ENCODE measurements around the gene COA1.
"Not testable (repeated sequence)": the region's sequence is repeated elsewhere in the genome, so short reads cannot be mapped to it uniquely, and the experiment has no call there.

The COA1 gene, protein sequence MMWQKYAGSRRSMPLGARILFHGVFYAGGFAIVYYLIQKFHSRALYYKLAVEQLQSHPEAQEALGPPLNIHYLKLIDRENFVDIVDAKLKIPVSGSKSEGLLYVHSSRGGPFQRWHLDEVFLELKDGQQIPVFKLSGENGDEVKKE

DNA sequence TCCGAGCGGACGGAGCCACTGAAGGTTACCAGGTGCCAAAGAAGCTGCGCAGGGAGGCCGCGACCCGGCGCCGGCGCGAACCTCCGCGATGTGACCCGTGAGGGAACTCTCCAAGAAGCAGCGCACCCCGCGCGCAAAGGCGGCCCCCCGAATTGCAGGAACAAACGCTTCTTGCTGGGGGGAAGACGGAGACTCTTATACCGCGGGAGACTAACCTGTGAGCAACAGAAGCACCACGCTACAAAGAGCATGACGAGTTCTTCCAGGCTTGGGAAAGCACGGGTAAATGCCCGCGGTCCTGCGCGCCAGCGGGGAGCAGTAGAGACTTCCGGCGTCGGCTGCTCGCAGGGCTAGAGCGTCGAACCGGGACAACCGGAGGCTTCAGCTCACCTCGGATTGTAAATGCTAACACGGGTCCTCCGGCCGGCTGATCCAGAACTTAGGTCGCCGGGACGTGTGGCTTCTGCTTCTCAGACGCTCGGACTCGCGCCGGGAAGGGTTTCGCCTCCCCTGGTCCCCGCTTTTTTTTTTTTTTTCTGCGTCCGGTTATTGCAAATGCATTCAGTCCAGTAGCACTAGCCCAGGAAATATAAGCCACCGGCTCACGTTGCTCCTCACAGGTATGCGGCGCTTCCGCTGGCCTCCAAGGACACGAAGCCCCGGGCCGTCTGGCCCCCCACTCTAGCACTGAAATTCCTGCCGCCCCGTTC, at the start of gene COA1:
Gene COA1, minus strand, starts transcription at position 310 of the 710 bp plus-strand sequence. CDS start 80,909 bp downstream, outside the sequence.
- peak; percentile 67 to 86 (median 74) for DNase-seq

DNA sequence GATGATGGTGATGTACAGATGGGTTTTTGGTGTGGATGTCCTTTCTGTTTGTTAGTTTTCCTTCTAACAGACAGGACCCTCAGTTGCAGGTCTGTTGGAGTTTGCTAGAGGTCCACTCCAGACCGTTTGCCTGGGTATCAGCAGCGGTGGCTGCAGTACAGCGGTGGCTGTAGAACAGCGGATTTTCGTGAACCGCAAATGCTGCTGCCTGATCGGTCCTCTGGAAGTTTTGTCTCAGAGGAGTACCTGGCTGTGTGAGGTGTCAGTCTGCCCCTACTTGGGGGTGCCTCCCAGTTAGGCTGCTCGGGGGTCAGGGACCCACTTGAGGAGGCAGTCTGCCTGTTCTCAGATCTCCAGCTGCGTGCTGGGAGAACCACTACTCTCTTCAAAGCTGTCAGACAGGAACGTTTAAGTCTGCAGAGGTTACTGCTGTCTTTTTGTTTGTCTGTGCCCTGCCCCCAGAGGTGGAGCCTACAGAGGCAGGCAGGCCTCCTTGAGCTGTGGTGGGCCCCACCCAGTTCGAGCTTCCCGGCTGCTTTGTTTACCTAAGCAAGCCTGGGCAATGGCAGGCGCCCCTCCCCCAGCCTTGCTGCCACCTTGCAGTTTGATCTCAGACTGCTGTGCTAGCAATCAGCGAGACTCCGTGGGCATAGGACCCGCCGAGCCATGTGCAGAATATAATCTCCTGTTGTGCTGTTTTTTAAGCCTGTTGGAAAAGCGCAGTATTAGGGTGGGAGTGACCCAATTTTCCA, 49.1 kb upstream of the COA1 start:
- not testable (repeated sequence) for DNase-seq

DNA sequence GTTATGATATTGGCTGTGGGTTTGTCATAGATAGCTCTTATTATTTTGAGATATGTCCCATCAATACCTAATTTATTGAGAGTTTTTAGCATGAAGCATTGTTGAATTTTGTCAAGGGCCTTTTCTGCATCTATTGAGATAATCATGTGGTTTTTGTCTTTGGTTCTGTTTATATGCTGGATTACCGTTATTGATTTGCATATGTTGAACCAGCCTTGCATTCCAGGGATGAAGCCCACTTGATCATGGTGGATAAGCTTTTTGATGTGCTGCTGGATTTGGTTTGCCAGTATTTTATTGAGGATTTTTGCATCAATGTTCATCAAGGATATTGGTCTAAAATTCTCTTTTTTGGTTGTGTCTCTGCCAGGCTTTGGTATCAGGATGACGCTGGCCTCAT, 45.9 kb upstream of the COA1 start:
- not testable (repeated sequence) for DNase-seq

DNA sequence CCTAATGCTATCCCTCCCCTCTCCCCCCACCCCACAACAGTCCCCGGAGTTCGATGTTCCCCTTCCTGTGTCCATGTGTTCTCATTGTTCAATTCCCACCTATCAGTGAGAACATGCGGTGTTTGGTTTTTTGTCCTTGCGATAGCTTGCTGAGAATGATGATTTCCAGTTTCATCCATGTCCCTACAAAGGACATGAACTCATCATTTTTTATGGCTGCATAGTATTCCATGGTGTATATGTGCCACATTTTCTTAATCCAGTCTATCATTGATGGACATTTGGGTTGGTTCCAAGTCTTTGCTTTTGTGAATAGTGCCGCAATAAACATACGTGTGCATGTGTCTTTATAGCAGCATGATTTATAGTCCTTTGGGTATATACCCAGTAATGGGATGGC, 43.9 kb upstream of the COA1 start:
- not testable (repeated sequence) for DNase-seq

DNA sequence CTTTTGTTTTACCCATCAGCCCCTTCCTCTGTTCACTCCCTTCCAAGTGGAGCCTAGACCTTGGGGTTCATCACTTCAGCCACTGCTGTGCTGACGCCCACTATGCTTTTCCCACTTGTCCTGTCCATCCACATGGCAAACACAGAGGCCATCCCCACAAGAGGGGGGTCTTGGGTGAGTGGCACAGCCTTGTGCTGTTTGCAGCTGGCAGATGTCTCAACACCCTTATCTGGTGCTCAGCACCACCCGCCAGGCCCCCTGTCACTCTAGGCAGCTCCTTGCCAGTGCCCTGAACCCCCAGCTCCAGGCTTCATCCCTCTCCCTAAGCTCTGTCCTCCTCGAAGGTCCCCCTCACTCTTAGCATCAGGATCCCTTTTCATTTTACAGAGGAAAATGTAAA, 42.2 kb upstream of the COA1 start:
- no peak for DNase-seq

DNA sequence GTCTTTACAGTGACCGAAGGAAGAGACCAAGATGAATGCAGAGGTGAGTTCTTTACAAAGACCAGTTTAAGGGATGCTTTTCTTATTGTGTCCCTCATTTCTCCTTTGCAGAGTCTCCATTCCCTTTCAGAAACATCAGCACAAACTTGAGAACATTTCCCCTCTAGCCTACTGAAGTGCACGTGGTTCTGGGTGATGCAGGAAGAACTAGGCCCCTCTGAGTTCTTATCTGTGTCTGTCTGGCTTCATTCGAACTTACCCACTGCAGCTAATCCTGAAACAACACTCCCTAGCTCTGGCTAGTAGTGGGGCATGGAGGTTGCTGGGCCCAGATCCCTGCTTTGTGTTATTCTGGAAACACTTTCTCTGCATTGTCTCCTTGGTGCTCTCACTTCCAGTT, 41.8 kb upstream of the COA1 start:
- no peak for DNase-seq

DNA sequence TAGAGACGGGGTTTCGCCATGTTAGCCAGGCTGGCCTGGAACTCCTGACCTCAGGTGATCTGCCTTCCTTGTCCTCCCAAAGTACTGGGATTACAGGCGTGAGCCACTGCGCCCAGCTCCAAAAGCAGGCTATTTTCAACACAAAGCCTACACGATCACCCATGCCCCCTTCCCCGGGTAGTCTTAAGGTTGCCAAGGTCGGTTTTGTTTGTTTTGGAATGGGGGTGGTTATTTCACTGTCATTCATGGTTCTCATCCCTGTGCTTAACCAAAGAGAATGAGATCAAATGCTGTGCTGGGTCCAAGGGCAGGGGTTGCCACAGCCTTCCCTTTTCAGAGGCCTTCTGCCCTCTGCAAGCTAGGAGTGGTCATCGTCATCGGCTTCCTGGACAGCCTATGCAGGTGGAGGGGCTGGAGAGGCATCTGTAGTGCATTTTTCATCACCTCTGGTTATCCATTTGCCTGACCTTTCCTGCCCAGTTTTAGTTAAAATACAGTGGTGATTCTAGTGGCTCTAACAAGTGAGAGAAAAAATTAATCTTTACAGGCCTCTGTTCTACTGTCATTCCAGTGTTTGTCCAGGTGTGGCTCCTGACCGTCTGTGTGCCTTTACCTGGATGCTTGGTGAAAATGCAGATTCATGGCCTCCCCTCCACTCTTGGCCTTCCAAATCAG, 40.6 kb upstream of the COA1 start:
- no peak for DNase-seq

DNA sequence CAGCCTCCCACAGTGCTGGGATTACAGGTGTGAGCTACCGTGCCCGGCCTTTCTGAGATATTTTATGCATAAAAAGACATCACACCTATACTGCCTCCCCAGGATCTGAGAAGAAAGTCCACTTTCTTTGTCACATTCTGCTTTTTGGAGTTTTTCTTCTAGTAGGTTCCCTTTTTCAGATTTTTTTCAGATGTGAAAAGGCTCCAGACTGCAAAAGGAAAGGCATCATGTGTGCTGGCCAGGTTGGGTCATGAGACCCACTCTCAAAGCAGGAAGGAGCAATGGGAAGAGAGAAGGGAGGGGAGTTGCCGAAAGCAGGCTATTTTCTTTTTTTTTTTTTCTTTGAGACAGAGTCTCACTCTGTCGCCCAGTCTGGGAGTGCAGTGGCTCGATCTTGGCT, 40.0 kb upstream of the COA1 start:
- DNase-seq: no peak

DNA sequence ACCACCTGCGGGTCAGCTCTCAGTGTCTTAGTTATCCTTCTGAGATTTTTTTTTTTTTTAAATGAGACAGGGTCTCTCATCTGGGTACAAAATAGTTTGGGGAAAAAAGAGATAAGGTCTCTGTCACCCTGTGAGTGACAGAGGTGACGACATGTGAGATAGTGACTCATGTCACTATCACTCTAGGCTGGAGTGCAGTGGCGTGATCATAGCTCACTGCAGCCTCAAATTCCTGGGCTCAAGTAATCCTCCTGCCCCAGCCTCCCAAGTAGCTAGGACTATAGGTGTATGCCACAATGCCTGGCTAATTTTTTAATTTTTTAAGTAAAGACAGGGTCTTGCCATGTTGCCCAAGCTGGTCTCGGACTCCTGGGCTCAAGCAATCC, 39.6 kb upstream of the COA1 start:
- DNase-seq: no peak

DNA sequence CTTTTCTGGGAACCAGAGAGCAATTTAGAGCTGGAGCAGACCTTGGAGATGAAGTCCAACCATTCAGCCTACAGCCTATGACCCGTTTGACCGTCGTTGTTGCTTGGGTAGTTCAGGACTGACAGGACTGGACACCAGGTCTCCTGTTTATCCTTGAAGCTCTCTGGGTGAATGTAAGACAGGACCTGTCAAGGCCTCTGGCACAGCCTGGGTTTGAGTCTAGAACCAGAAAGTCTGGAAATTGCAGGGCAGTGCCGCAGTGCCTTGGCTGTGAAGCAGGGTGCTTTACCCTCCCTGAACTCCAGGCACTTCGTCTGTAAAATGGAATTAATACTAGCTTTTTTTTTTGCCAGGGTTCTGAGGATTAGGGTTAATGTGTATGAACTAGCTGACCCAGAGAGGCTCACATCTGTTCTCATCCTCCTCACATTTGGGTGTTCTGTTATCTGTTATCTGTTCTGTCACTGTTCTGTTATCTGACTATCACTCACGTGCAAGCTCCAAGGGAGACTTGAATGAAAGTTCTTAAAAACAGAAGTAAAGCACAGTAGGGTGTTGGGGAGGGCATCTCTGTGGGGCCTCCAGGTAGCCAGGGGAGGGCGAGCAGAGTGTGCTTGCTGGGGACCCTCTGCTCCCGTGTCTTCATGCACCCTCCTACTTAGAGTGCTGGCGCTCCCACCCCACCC, 39.0 kb upstream of the COA1 start:
- no peak for DNase-seq

DNA sequence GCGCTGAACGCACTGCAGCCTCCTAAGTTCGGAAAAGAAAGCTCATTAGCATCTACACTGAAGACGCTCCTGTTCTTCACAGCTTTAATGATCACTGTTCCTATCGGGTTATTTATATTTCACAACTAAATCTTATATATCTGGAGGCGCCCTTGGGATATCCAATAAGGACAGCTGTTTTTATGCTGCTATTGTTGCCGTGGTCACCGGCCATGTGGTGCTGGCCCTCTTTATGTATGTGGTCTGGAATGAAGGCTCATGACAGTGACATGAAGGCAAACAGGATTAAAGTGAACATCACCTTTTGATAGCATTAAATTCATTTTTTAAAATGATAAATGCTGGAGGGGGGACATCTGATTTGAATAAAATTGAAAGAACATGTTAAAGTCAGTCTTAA, 38.0 kb upstream of the COA1 start:
- DNase-seq: no peak

DNA sequence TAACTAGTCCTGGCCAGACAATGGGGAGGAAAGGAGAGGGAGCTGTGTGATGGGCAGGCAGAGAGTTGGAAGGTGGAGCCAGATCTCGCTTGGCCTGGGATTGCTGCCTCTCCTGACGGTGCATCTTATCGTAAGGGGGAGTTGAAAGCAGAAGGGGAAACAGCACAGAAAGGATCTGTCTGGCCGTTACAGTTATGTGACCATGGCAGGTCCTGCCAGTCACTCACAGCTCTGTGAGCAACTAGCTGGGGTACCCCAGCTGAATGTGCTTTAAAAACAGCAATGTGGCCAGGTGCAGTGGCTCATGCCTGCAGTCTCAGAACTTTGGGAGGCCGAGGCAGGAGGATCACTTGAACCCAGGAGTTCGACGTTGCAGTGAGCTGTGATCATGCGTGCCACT, 37.2 kb upstream of the COA1 start:
- no peak for DNase-seq

DNA sequence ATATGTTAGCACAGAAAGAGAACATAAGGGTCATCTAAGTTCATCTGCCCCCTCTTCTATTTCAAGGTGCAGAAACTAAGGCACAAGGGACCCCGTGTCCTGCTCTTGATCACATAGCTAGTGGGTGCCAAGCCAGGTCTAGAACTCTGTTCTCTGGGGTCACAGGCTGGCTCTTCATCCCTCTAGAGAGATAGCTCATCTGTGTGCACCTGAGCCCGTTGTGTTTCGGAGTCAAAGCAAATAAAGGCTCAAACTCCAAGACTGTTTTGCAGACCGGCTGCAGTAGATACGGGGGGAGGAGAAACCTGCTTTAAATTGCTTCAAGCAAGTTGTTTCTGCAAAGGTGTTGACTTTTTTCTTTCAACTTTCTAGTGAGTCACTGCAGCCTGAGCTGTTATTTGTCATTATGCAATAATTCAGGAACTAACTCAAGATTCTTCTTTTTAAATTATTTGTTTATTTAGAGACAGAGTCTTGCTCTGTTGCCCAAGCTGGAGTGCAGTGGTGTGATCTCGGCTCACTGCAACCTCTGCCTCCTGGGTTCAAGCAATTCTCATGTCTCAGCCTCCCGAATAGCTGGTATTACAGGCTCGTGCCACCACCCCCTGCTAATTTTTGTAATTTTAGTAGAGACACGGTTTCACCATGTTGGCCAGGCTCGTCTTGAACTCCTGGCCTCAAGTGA, 35.6 kb upstream of the COA1 start:
- no peak for DNase-seq

DNA sequence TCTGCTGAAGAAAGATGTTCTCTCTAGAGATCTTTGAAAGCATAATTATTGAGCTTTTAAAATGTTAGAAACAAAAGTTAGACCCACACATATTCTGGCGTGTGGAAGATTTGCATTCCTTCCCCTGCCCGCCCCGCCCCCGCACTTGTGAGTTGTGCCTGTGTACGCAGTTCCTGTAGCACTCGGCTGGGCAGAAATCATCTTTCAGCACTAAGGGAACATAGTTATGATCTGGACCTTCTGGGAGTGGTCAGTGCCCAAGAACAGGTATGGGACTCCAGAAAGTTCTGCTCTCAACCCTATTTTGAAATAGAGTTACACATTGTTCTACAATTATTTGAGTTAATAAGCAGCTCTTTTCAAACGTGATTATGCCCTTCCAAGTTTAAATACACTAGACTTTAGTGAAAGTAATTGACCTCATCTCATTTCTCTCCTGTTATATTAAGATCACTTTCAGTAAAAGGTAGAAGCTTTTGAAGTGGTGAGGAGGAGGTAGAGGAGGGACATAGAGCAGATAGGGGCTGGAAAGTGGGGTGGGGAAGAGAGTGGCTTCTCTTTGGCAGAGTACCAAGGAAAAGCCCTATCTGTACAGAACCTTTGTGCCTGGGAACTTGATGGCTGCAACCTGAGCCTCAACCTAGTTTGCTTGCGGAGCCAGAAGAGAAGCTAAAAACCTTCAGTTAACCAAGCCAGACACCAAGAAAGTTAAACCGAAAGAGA, 34.9 kb upstream of the COA1 start:
- peak in 2 of 6 experiments; percentile 2 to 10 for DNase-seq

DNA sequence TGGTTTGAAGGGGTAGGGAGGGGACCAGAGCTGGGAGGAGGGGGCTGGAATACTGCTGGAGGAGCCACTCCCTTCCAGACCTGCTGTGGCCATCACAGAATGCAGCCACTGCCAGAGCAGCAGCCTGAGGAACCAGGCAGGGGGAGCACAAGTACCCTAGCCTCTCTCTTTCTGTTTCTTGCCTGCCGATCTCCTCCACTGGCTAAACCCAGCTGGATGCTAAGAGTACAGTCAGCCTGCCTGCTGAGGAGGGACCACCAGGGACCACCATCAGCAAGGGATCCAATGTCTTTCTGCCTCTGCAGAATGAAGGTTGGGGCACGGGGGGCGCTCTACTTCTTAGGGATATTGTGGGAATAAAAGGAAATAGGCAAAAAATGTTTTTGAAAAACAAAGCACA, 33.9 kb upstream of the COA1 start:
- DNase-seq: no peak

DNA sequence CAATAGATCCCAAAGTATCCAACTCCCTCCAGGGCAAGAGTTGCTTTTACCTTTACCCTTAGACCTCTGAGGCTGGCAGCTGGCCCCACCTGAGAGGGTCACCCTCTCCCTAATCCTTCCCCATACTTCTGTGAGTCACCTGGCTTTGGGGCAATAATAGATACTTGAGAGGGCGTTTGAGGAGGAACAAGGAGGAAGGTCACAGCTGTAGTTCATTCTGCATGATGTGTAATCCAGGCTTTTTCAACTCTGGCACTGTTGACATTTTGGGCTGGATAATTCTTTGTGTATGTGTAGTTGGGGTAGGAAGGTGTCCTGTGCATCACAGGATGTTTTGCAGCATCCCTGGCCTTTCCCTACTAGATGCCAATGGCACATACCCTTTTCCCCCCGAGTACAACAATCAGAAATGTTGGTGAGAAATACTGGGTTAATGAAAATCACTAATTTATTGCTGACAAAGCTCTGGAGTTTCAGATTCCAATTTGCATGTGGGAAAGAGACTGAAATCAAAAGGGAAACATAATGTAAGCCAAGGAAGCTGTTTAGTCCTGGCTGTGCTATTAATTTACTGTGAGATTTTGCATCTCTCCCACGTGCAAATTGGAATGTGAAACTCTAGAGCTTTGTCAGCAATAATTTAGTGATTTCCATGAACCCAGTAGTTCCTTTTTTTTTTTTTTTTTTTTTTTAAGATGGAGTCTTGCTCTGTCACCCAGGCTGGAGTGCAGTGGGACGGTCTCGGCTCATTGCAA, 32.8 kb upstream of the COA1 start:
- no peak for DNase-seq

DNA sequence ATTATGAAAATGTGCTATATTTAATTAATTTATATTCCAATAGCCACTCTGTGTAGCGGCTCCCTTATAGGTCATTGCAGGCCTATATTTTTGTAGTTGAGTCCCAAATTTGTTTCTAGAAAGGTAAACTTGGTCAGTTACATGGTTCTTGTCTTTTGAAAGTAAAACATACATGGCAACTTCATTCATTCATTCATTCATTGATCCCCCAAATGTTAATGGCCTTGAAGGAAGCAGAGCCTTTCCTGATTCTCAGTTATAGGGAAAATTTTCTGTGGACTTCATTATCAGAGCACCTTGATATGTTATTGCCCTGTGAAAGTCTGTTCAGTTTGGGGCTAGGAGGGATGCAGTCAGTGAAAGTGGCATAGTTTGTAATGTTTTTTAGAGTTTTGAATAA, 32.1 kb upstream of the COA1 start:
- no peak for DNase-seq

DNA sequence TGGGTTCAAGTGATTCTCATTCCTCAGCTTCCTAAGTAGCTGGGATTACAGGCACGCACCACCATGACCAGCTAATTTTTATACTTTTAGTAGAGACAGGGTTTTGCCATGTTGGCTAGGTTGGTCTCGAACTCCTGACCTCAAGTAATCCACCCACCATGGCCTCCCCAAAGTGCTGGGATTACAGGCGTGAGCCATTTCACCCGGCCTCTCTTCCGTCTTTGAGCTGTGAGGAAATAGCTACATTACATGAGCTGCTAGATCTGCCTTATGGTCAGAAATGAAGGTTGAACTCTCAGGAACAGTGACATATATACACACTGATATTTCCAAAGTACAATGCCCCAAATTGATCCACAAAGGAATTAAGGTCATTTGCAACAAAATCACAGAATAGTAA, 31.5 kb upstream of the COA1 start:
- no peak for DNase-seq

DNA sequence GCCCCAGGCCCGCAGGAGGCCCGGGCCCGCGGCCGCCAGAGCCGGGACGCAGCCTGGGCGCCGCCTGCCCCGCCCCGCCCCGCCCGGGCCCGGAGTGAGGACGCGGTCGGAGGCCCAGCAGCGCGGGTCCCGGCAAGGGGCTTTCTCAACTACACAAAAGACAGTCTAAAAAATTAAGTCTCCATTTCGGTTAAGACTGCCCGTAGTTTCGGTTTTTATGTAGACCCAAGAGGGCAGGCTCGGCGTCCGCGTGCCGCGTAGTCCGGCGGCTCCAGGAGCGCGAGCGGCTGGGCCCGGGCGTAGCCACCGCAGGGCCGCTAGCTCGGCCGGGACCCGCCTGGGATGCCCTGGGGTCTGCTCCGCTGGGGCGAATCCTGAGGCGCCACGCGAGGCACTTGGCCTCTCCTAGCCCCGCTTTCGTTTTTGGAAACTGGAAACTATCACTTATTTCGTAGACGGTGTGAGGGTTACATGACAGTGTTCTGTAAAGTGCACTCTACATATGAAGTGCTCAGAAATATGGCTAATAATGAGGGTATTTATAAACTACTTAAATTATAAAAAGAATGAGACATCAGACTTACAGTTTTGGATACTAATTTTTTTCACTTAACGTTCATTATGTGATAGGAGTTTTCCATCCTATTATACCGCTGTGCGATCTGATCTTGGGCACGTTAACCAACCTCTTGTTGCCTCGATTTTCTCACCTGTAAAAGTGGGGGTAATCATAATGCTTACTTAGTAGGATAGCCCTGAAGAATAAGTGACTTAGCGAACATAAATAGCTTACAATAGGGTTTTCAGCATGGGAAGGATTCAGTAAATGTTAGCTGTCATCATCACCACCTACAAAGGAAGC, 29.7 kb upstream of the COA1 start:
- DNase-seq: peak; percentile 30 to 70 (median 52)

Data from stimulated activated naive CD4-positive, alpha-beta T cell (primary cell).